Peyer's patch (tissue), 4 donors: ENCODE measurements around the gene NR6A1. TPM values are rescaled to one million over a fixed set of nuclear protein-coding genes. Genes with fewer than 3 reads are reported as not detected.

Source experiments
- DNase-seq, 3 donors: peaks; one replicate each; pipeline ENCODE4 v3.0.0-alpha.2; 2017 to 2019
- H3K27ac ChIP-seq, 4 donors: fragments of 200-600 bp; sonication (generic); one replicate each; pipeline ENCODE4 v1.5.1; 2016 to 2019
- H3K27me3 ChIP-seq, 2 donors: fragments of 200-600 bp; sonication (generic); one replicate each; pipeline ENCODE4 v1.5.1; 2019
- H3K36me3 ChIP-seq, 3 donors: fragments of 200-600 bp; sonication (generic); one replicate each; pipeline ENCODE4 v1.5.1; 2016 to 2019
- H3K4me1 ChIP-seq, 4 donors: fragments of 200-600 bp; sonication (generic); one replicate each; pipeline ENCODE4 v1.5.1; 2016 to 2019
- H3K4me3 ChIP-seq, 4 donors: fragments of 200-600 bp; sonication (generic); 1 replicate in 3 of 4; 2 replicates in 1 of 4; pipeline ENCODE4 v1.5.1; 2016 to 2019; ENCODE audit warnings: mild to moderate bottlenecking in 1 of 4
- H3K9me3 ChIP-seq, 4 donors: fragments of 200-600 bp; sonication (generic); one replicate each; pipeline ENCODE4 v1.5.1; 2016 to 2019; ENCODE audit warnings: mild to moderate bottlenecking in 1 of 4
- CTCF ChIP-seq, 6 experiments: fragments of 450-650 bp in 4 of 6; fragments of 200-600 bp in 2 of 6; sonication (generic) in 1 of 6; IDR thresholded peaks; one replicate each; pipeline ENCODE4 v1.5.1; 2017 to 2019; ENCODE audit warnings: antibody characterized with exemption in 6 of 6, mild to moderate bottlenecking in 3 of 6, moderate library complexity in 1 of 6
- POLR2A ChIP-seq, 2 donors: fragments of 450-650 bp; IDR thresholded peaks; one replicate each; pipeline ENCODE4 v1.5.1; 2017; ENCODE audit warnings: antibody characterized with exemption in 2 of 2, mild to moderate bottlenecking in 2 of 2, moderate library complexity in 2 of 2
- total RNA-seq, 4 donors: library from RNA; depleted of rRNA; stranded (reverse); fragments of >200 nt; gene quantifications; one replicate each; pipeline ENCODE4 v1.1.0, GENCODE V29; 2016

The NR6A1 gene
- total RNA-seq, 4 donors from 2014 or later: 10.7 to 43.0 (median 28.1) TPM

DNA sequence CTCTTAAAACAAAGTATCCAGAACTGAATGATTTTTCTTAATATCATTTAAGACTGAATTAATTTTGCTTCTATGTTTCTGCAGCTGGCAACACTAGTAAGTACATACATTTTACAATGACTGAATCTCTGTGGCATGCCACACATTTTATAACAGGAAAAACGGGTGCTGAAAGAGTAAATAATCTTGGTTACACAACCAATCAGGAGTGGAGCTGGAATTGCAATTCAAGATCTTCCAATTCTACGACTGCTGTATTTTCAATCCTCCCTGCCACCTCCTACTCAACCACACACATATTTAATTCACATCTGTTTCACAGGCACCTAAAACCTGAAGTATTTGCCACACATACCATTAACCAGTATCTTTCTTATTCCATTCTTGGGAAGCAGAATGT lies 211.2 kb downstream of the NR6A1 start:
- DNase-seq: no peak
- no peaks in the 10 kb centered on the region for H3K9me3 ChIP-seq
- no peaks in the 10 kb centered on the region for H3K27me3 ChIP-seq
- TF ChIP-seq POLR2A (IDR thresholded peaks at IDR 0.05) (no peak), CTCF (IDR thresholded peaks at IDR 0.05) (no peak)
- H3K4me3 ChIP-seq: no peak overlapping the region
- H3K4me1 ChIP-seq: peaks cover 0 to 5% (median 0%) of the 10 kb centered on the region in 4 donors
- H3K36me3 ChIP-seq: no peaks in the 10 kb centered on the region
- H3K27ac ChIP-seq: no peak overlapping the region

GRCh38 chr9:124558777-124559470 lies 212.2 kb downstream of the NR6A1 start:
- H3K27me3 ChIP-seq: no peaks in the 10 kb centered on the region
- H3K9me3 ChIP-seq: no peaks in the 10 kb centered on the region
- no peaks in the 10 kb centered on the region for H3K36me3 ChIP-seq
- peaks cover 0 to 7% (median 0%) of the 10 kb centered on the region in 4 donors for H3K4me1 ChIP-seq
- no peak overlapping the region for H3K4me3 ChIP-seq
- no peak for DNase-seq
- H3K27ac ChIP-seq: no peak overlapping the region
- no peak for TF ChIP-seq POLR2A (IDR thresholded peaks at IDR 0.05)
- no peak for TF ChIP-seq CTCF (IDR thresholded peaks at IDR 0.05)

GRCh38 chr9:124557895-124558294 lies 213.2 kb downstream of the NR6A1 start:
- H3K27ac ChIP-seq: no peak overlapping the region
- H3K27me3 ChIP-seq: no peaks in the 10 kb centered on the region
- H3K4me3 ChIP-seq: no peak overlapping the region
- H3K4me1 ChIP-seq: peaks cover 0 to 7% (median 0%) of the 10 kb centered on the region in 4 donors
- DNase-seq: no peak
- H3K36me3 ChIP-seq: no peaks in the 10 kb centered on the region
- TF ChIP-seq CTCF (IDR thresholded peaks at IDR 0.05): no peak
- no peak for TF ChIP-seq POLR2A (IDR thresholded peaks at IDR 0.05)
- H3K9me3 ChIP-seq: no peaks in the 10 kb centered on the region

- H3K4me1 ChIP-seq: peaks cover 0 to 14% (median 0%) of the 10 kb centered on the region in 4 donors
- DNase-seq: no peak
- no peaks in the 10 kb centered on the region for H3K27me3 ChIP-seq
- no peak overlapping the region for H3K4me3 ChIP-seq
- no peaks in the 10 kb centered on the region for H3K9me3 ChIP-seq
- TF ChIP-seq CTCF (IDR thresholded peaks at IDR 0.05): no peak
- no peak for TF ChIP-seq POLR2A (IDR thresholded peaks at IDR 0.05)
- H3K36me3 ChIP-seq: no peaks in the 10 kb centered on the region
- no peak overlapping the region for H3K27ac ChIP-seq
Measured at GRCh38 chr9:124555043-124555442, 216.1 kb downstream of the NR6A1 start.

GRCh38 chr9:124553738-124554137 lies 217.4 kb downstream of the NR6A1 start:
- TF ChIP-seq POLR2A (IDR thresholded peaks at IDR 0.05): no peak
- TF ChIP-seq CTCF (IDR thresholded peaks at IDR 0.05): no peak
- Histone ChIP-seq H3K9me3 (no peaks in the 10 kb centered on the region), H3K4me1 (peaks cover 0 to 14% (median 0%) of the 10 kb centered on the region in 4 donors), H3K4me3 (no peak overlapping the region), H3K27ac (no peak overlapping the region), H3K27me3 (no peaks in the 10 kb centered on the region), H3K36me3 (no peaks in the 10 kb centered on the region)
- DNase-seq: no peak
